ENCODE results near the gene UBN2. TPM values are rescaled to one million over a fixed set of nuclear protein-coding genes. Genes with fewer than 3 reads are reported as not detected.

UBN2 gene
- total RNA-seq, 2 donors from 2014 or later, result 45.3 to 48.8 TPM

DNA sequence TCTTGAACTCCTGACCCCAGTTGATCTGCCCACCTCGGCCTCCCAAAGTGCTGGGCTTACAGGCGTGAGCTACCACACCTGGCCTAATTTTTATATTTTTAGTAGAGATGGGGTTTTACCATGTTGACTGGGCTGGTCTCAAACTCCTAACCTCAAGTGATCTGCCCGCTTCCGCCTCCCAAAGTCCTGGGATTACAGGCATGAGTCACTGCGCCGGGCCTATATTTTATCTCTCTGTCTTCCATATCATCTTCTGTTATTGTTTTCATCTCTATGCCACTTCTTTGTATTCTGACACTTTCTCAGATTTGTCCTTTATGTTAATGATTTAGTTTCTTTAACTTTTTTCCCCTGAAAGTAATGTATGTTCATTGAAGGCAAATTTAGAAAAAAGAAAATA is 55.1 kb downstream of the UBN2 start:
- no peak overlapping the region for H3K4me3 Mint-ChIP-seq
- TF ChIP-seq, protein P1, sequence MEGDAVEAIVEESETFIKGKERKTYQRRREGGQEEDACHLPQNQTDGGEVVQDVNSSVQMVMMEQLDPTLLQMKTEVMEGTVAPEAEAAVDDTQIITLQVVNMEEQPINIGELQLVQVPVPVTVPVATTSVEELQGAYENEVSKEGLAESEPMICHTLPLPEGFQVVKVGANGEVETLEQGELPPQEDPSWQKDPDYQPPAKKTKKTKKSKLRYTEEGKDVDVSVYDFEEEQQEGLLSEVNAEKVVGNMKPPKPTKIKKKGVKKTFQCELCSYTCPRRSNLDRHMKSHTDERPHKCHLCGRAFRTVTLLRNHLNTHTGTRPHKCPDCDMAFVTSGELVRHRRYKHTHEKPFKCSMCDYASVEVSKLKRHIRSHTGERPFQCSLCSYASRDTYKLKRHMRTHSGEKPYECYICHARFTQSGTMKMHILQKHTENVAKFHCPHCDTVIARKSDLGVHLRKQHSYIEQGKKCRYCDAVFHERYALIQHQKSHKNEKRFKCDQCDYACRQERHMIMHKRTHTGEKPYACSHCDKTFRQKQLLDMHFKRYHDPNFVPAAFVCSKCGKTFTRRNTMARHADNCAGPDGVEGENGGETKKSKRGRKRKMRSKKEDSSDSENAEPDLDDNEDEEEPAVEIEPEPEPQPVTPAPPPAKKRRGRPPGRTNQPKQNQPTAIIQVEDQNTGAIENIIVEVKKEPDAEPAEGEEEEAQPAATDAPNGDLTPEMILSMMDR (conservative IDR thresholded peaks at IDR 0.05), result no peak

DNA sequence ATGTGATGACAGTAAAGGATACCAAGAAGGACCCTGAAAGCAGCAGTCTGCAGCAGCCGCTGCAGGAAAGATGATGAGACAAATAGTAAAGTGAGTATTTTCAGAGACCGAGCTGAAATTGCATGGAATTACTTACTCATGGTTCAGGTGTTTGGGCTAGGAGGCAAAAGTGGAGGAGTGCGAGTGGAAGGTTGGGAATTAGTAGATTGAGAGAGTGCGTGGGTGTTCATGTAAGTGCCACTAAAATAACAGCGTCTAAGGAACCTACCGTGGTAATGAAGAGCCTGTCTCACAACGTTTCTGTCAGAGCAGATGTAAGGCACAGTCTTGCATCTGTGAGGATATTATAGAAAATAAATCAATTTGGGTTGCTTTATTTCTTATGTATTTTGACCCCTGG is 61.8 kb downstream of the UBN2 start:
- Mint-ChIP-seq H3K27me3 (ENCODE audit: insufficient read depth) (no peaks in the 10 kb centered on the region), H3K36me3 (ENCODE audit: low read depth) (peaks cover 31% of the 10 kb centered on the region), H3K4me1 (peaks cover 14% of the 10 kb centered on the region), H3K9me3 (no peaks in the 10 kb centered on the region), H3K27ac (no peak overlapping the region), H3K4me3 (no peak overlapping the region)
- DNase-seq, result no peak
- Histone ChIP-seq H3K36me3 (ENCODE audit: control insufficient read depth, insufficient read depth, low read length) (peaks cover 49% of the 10 kb centered on the region), H3K27me3 (ENCODE audit: control insufficient read depth, insufficient read depth, low read length, poor library complexity, severe bottlenecking) (no peaks in the 10 kb centered on the region), H3K27ac (ENCODE audit: low read depth, low read length) (no peak overlapping the region), H3K9ac (ENCODE audit: extremely low read depth, low read length, poor library complexity, severe bottlenecking) (no peak overlapping the region), H3K9me3 (ENCODE audit: control insufficient read depth, low read length) (no peaks in the 10 kb centered on the region), H3K4me1 (ENCODE audit: control insufficient read depth, insufficient read depth, low read length) (peaks cover 6% of the 10 kb centered on the region), H3K4me3 (ENCODE audit: low read length) (no peak overlapping the region)
- WGBS, 2 experiments (ENCODE audit: insufficient coverage in 1 of 2, insufficient read length in 1 of 2), result 92 to 97% methylated on average over 6 to 7 of the region's 7 CpGs
- TF ChIP-seq, protein P1 (conservative IDR thresholded peaks at IDR 0.05), result no peak

More for the DNA sequence above, 55.1 kb downstream of the UBN2 start:
- Histone ChIP-seq H3K9me3 (ENCODE audit: control insufficient read depth, low read length) (no peaks in the 10 kb centered on the region), H3K4me1 (ENCODE audit: control insufficient read depth, insufficient read depth, low read length) (no peaks in the 10 kb centered on the region), H3K36me3 (ENCODE audit: control insufficient read depth, insufficient read depth, low read length) (peaks cover 71% of the 10 kb centered on the region), H3K27ac (ENCODE audit: low read depth, low read length) (no peak overlapping the region), H3K9ac (ENCODE audit: extremely low read depth, low read length, poor library complexity, severe bottlenecking) (no peak overlapping the region), H3K27me3 (ENCODE audit: control insufficient read depth, insufficient read depth, low read length, poor library complexity, severe bottlenecking) (no peaks in the 10 kb centered on the region), H3K4me3 (ENCODE audit: low read length) (no peak overlapping the region)
- Mint-ChIP-seq H3K27ac (no peak overlapping the region), H3K36me3 (ENCODE audit: low read depth) (peaks cover 51% of the 10 kb centered on the region), H3K4me1 (peaks cover 4% of the 10 kb centered on the region), H3K27me3 (ENCODE audit: insufficient read depth) (no peaks in the 10 kb centered on the region), H3K9me3 (no peaks in the 10 kb centered on the region)
- no peak for DNase-seq
- 87 to 94% methylated on average over 3 to 6 of the region's 6 CpGs for WGBS, 2 experiments (ENCODE audit: insufficient coverage in 1 of 2, insufficient read length in 1 of 2)

DNA sequence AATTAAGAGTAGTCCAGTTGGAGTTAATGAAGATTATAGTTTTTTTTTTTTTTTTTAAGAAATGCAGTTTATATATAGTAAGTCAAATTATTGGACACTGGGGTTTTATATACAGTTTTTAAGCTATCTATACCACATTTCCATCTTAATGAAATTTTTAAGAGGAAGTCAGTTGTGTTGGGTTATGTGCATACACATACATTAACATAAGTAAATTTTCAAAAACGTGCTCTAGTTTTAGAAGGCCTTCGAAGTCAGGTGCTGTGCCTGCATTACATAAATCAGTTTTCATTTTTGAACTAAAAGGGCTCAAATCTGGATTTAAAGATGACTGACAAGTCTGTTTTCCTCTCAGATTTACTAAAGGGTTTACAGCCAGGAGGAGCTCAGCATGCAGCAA is 62.5 kb downstream of the UBN2 start:
- peaks cover 6% of the 10 kb centered on the region for H3K4me1 ChIP-seq (ENCODE audit: control insufficient read depth, insufficient read depth, low read length)
- H3K27ac ChIP-seq (ENCODE audit: low read depth, low read length), result no peak overlapping the region
- WGBS, 2 experiments (ENCODE audit: insufficient coverage in 1 of 2, insufficient read length in 1 of 2), result 88% methylated on average over 2 of the region's 2 CpGs; no CpG with 5 or more reads in 1 of the 2 experiments
- TF ChIP-seq, protein P1 (conservative IDR thresholded peaks at IDR 0.05), result no peak
- no peak overlapping the region for H3K4me3 ChIP-seq (ENCODE audit: low read length)
- H3K9me3 ChIP-seq (ENCODE audit: control insufficient read depth, low read length), result no peaks in the 10 kb centered on the region
- H3K36me3 Mint-ChIP-seq (ENCODE audit: low read depth), result peaks cover 27% of the 10 kb centered on the region
- H3K36me3 ChIP-seq (ENCODE audit: control insufficient read depth, insufficient read depth, low read length), result peaks cover 49% of the 10 kb centered on the region
- H3K27me3 ChIP-seq (ENCODE audit: control insufficient read depth, insufficient read depth, low read length, poor library complexity, severe bottlenecking), result no peaks in the 10 kb centered on the region
- H3K27me3 Mint-ChIP-seq (ENCODE audit: insufficient read depth), result no peaks in the 10 kb centered on the region
- no peak overlapping the region for H3K27ac Mint-ChIP-seq
- no peaks in the 10 kb centered on the region for H3K9me3 Mint-ChIP-seq
- no peak for DNase-seq
- no peak overlapping the region for H3K4me3 Mint-ChIP-seq
- peaks cover 15% of the 10 kb centered on the region for H3K4me1 Mint-ChIP-seq
- H3K9ac ChIP-seq (ENCODE audit: extremely low read depth, low read length, poor library complexity, severe bottlenecking), result no peak overlapping the region

Data from endodermal cell (in vitro differentiated cells).